GM21423 (cell line): ENCODE measurements around the gene SCNN1A.
"Not testable (repeated sequence)": the region's sequence is repeated elsewhere in the genome, so short reads cannot be mapped to it uniquely, and the experiment has no call there.

Experiments
- ATAC-seq: cut with Tn5 transposase; IDR thresholded peaks from one replicate; pipeline ENCODE4 v1.9.1; 2021; ENCODE audit warnings: mild to moderate bottlenecking, moderate library complexity; ENCODE audit not compliant: unreplicated experiment

The SCNN1A gene

GRCh38 chr12:6351622-6352021, 23.7 kb downstream of the SCNN1A start:
- no peak for ATAC-seq

- ATAC-seq: no peak
Measured at GRCh38 chr12:6347367-6348338, 27.7 kb downstream of the SCNN1A start.

GRCh38 chr12:6346942-6347341, 28.4 kb downstream of the SCNN1A start:
- no peak for ATAC-seq

- ATAC-seq: no peak
Measured at GRCh38 chr12:6346235-6346832, 29.0 kb downstream of the SCNN1A start.

GRCh38 chr12:6345319-6346091, 29.9 kb downstream of the SCNN1A start:
- ATAC-seq: no peak

GRCh38 chr12:6344101-6344660, 31.2 kb downstream of the SCNN1A start:
- not testable (repeated sequence) for ATAC-seq

GRCh38 chr12:6343518-6343917, 31.8 kb downstream of the SCNN1A start:
- ATAC-seq: no peak

- no peak for ATAC-seq
Measured at GRCh38 chr12:6342140-6342889, 33.0 kb downstream of the SCNN1A start.

- no peak for ATAC-seq
Measured at GRCh38 chr12:6341417-6342139, 33.8 kb downstream of the SCNN1A start, which contains the start of gene TNFRSF1A. Gene TNFRSF1A (minus strand): TSS chr12:6342076. CDS start chr12:6341814, 262 bp downstream.

- ATAC-seq: no peak
Measured at GRCh38 chr12:6340745-6341416, 34.5 kb downstream of the SCNN1A start.

- no peak for ATAC-seq
Measured at GRCh38 chr12:6340032-6340638, 35.2 kb downstream of the SCNN1A start.

- no peak for ATAC-seq
Measured at GRCh38 chr12:6338955-6339354, 36.4 kb downstream of the SCNN1A start.

GRCh38 chr12:6338536-6338935, 36.8 kb downstream of the SCNN1A start:
- ATAC-seq: not testable (repeated sequence)

- no peak for ATAC-seq
Measured at GRCh38 chr12:6337958-6338433, 37.4 kb downstream of the SCNN1A start.

- ATAC-seq: no peak
Measured at GRCh38 chr12:6336889-6337853, 38.2 kb downstream of the SCNN1A start.

- ATAC-seq: peak; percentile 42
Measured at GRCh38 chr12:6336079-6336888, 39.1 kb downstream of the SCNN1A start.
